Esophagus mucosa (tissue), 1 donor: ENCODE data around the gene KIF23. TPM values are rescaled to one million over a fixed set of nuclear protein-coding genes. Genes with fewer than 3 reads are reported as not detected.
"Not testable (repeated sequence)": the region's sequence is repeated elsewhere in the genome, so short reads cannot be mapped to it uniquely, and the experiment has no call there.

Experiments used
- ATAC-seq: fragments of 200-7000 bp; cut with Tn5 transposase; one replicate; pipeline ENCODE4 v1.9.1; 2020
- total RNA-seq: library from RNA; stranded (reverse); gene quantifications from one replicate; pipeline ENCODE4 v1.2.4, GENCODE V29; 2023
- donor health status: DM: yes; HTN: yes; CAD: no.

KIF23 gene
- 16.0 TPM for total RNA-seq

- peak; percentile 96 for ATAC-seq
These were observed at the start of gene KIF23 for GRCh38 chr15:69413822-69414700. TSS of gene KIF23 (plus strand) at chr15:69414349. CDS start at chr15:69414466, 117 bp downstream.

DNA sequence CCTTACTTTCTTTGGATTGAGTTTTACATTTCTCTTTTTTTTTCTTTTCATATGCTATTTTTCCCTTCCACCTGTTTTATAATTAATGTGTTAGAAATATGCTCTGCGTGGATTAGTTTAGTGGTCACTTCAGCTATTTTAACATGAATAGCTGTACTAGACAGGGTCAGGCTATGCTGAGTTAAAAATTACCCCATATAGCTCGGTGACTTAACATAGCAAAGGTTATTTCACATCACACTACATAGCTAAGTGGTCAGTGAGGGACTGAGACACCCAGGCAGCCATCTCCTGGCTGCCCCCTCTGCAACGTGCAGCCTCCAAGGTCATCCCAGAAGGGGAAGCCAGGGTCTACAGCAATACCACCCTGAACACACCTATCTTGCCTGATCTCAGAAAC, 46.9 kb upstream of the KIF23 start:
- ATAC-seq: no peak

DNA sequence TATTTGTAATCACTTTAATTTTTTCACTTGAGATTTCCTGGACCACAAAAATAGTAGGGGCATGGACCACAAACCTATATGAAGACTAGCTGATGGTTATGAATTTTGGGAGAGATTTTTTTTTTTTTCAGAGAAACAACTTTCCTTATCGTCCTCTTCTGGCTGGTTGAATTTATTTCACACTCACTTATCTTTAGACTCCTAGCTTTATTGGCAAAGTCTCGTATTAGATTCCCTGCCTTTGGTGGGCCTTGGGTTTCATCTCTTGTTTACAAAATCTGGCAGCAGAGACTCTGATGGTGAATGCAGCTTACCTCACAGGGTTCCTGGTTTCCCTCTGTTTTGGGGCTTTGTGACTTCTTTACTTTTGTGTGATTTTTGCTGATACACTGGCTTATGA, 44.5 kb upstream of the KIF23 start:
- ATAC-seq: no peak

DNA sequence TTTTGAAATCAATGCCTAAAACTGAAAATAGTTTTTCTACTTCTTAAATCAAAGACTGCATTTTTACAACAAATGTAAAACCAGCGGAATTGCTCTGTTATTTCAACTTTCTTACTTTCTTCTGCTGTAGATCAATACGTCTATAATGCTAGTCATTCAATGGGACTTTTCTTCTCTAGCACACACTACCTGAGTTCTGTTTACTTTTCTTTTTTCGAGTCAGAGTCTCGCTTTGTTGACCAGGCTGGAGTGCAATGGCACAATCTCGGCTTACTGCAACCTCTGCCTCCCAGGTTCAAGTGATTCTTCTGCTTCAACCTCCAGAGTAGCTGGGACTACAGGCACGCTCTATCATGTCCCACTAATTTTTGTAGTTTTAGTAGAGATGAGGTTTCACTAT, 40.7 kb upstream of the KIF23 start:
- ATAC-seq: no peak

- no peak for ATAC-seq
These were observed 38.9 kb upstream of the KIF23 start for GRCh38 chr15:69375151-69375790.

GRCh38 chr15:69377216-69377970, 36.8 kb upstream of the KIF23 start:
- ATAC-seq: no peak

DNA sequence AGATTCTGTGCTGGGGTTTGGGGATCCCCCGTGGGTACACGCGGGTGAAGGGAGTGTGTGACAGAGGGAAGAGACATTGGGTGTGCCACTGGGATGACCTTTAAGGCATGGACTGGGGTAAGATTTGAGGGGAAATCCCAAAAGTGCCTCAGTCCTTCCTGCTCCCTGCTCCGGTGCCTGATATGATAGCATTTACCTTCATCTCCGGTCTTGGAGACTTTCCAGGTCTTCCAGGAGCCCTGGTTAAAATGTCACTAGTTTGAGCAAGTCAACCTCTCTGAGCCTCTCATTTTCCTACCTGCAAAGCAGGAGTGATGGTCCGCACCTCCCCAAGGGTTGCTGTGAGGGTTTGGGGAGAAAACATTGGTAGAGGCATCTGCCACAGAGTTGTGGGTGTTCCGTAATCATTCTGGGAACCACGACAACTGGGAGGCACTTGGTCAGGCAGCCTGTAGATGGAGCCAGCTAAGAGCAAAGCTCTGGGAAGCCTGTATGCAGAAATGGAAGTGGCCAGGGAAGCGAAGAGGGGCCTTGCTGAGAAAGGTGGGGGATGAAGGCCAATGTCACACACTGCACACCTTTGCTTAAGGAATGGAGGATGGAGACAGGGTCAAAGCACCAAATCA, 33.9 kb upstream of the KIF23 start:
- peak; percentile 10 for ATAC-seq

DNA sequence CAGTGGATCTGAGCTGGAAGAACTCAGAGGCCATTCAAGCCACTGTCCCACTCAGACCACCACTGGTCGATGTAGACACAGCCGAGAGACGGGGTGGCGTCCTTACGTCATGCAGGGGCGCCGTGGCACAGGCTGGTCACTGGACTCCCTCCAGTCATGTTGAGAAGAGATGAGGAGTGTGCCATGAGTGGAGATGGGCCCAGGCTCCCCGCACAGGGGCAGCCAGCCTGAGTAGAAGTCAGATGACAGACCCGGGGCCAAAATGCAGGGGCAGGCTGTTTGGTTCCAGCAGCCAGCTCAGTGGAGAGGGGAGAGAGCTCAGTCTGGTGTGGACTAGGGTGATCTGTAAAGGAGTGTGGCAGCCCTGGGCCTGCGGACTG, 33.4 kb upstream of the KIF23 start:
- no peak for ATAC-seq

GRCh38 chr15:69382176-69382575, 32.0 kb upstream of the KIF23 start:
- ATAC-seq: not testable (repeated sequence)

DNA sequence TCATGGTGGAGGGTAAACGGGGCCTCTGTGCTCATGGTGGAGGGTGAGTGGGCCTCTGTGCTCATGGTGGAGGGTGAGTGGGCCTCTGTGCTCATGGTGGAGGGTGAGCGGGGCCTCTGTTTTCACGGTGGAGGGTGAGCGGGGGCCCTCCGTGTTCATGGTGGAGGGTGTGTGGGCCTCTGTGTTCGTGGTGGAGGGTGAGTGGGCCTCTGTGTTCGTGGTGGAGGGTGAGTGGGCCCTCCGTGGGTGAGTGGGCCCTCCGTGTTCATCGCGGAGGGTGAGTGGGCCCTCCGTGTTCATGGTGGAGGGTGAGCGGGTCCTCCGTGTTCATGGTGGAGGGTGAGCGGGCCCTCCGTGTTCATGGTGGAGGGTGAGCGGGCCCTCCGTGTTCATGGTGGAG, 30.1 kb upstream of the KIF23 start:
- not testable (repeated sequence) for ATAC-seq

DNA sequence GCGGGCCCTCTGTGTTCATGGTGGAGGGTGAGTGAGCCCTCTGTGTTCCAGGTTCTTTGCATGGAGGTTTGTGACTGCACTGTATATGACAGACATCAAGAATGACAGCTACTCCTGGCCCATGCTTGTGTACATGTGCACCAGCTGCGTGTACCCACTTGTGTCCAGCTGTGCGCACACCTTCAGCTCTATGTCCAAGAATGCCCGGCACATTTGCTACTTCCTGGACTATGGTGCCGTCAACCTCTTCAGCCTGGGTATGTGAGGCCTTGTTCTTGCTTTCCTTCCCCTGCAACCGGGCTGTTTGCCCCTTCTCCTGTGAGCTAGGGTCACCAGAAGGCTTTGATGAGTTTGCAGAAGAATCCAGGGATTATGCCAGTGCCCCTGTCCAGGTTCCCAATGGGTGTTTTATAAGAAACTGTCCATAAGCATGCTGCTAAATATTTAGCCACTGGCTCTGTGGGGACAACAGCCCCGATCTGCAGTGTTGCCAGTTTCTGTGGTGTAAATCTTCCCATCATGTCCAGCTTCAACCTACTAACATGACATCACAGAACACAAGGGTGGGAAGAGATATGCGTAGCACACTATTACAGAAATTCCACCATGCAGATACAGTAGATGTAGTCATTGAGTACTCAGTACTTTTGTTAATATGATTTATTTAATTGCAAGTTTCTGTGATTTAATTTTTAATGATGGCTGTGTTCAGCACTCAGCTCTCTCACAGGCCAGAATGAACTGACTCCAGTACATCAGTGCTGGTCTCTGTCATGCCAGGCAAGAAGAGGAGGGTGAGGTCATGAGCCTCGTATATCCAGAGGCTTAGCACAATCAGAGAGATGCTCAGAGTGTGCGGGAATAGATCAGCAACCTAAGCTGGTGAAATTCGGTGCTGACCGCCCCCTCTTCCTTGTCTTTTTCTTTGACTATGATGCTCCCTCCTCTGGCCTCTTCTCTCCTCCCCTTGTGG, 29.2 kb upstream of the KIF23 start:
- no peak for ATAC-seq

GRCh38 chr15:69385831-69386230, 28.3 kb upstream of the KIF23 start:
- ATAC-seq: no peak

- no peak for ATAC-seq
These were observed 27.9 kb upstream of the KIF23 start for GRCh38 chr15:69386284-69386683.

DNA sequence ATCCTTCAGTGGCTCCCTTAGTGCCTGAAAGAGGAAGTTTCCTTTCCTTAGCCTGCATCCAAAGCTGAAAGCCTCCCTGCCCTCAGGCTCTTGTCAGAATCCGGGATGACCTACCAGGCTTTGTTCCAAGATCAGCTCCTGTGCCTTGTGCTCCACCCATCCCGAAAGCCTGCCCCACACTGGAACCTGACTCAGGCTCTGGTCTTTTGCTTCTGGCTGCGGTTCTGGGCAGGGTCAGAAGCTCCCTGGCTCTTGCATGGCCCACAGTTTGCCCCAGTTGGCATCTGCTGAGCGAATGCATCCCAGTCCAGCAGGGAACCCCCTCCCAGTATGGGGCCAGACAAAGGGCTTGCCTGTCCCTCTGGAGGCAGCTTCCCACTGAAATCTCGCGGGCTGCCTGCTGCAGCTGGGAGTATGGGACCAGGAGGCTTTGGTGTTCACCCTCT, 25.9 kb upstream of the KIF23 start:
- ATAC-seq: no peak

- no peak for ATAC-seq
These were observed 24.7 kb upstream of the KIF23 start for GRCh38 chr15:69389426-69389825.

DNA sequence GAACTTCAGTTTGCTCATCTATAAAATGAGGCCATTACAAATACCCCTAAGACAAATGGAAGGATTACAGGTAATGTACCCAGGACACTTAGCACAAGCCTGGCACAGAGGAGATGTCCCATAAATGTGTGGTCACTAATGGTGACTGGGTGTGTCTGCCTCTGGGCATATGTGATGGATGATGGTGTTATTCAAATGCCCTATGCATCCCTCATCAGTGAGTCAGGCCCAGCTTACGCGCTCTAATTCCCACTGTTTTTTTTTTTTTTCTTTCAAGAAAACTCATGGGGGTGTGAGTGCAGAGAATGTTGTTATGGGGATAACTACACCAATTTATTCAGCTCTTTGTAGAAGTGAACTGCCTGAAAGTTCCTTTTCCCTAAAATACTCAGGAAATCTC, 23.6 kb upstream of the KIF23 start:
- peak; percentile 83 for ATAC-seq

DNA sequence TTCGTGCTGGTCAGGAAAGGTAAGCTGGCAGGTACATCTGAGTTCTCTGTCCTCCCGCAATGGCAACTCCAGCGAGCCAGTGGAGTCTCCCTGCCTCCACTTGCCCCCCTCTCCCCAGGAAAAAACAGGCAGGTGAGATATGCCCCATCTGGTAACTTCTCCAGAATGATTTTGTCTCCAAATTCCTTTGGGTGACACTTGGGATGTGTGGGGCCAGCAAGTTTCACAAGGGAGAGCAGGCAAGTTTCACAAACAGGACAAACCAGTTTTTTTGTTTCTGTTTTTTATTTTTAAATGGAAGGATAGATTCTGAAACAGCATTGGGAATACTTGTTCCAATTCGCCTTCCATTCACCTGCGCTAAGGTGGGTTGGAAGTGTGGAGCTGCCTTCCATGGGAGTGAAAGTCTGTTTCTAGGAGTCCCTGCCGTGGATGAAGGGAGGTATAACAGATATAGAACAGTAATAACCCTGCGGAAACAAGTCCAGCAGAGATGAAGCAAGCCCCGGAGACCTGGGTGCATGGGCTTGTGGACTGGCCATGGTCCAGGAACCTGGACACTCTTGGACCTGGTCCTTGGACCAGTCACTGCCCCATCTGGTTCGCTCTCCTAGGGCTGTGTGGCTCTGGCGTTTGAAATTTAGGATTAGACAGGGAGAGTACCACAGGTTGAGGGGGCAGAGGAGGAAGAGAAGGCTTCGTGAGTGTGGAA, 22.9 kb upstream of the KIF23 start:
- peak; percentile 42 for ATAC-seq

DNA sequence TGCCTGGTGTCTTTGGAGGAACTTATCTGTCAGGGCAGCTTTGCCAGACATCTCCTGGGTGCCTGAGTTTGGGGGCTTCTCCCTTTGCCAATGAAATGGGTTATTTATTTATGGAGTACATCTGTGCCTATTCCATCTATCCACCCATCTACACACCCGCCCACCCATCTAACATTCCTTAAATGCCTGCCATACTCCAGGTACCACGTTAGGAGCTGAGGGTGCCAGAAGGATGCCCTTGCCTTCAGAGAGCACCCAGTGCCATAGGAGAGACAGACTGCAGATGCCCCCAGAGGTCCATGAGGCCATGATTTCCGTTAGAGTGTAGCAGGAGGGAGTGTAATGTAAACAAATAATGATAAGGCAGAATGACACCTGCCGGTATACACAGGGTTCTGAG, 21.8 kb upstream of the KIF23 start:
- no peak for ATAC-seq

GRCh38 chr15:69393831-69394491, 20.2 kb upstream of the KIF23 start:
- ATAC-seq: no peak

GRCh38 chr15:69394556-69395282, 19.4 kb upstream of the KIF23 start:
- peak; percentile 65 for ATAC-seq
